ENCODE data around the gene ECT2. TPM values are rescaled to one million over a fixed set of nuclear protein-coding genes. Genes with fewer than 3 reads are reported as not detected.

Gene ECT2
- total and polyA plus RNA-seq, 2 of the 8 experiments (the other 6 are each of a cell fraction or from before 2014, with no cell fraction given) = 19.5 to 88.7 TPM

DNA sequence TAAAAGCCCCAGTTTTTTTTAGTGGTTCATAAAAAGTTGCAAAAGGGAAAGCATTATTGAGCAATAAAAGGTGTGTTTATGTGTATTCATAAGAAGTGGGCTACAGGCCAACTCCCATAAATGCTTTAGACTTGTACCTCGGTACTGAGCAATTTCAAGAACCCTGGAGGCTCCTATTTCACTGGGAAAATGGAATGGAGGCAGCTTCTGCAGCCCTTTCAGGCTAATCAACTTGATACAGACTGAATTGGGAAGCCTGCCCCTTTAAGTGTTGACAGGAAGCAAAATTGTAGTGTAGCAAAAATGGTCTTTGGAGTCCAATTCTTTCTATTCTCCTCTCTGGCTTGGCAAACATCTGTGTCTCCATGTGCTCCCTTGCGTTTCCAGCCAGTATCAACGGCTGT, 118.8 kb downstream of the ECT2 start (continued):
- TF ChIP-seq HDAC2 (IDR thresholded peaks at IDR 0.05; ENCODE audit: borderline replicate concordance in 1 of 2, low read depth in 2 of 2, low read length in 2 of 2) = no peak
- no peak for TF ChIP-seq CHD2 (IDR thresholded peaks at IDR 0.05; ENCODE audit: low read length)
- no peak for TF ChIP-seq SAP30 (IDR thresholded peaks at IDR 0.05; ENCODE audit: insufficient read depth, insufficient replicate concordance, low read length)
- TF ChIP-seq CREB1 (IDR thresholded peaks at IDR 0.05) = no peak
- no peak for TF ChIP-seq SP1 (IDR thresholded peaks at IDR 0.05; ENCODE audit: low read depth, low read length)
- no peak for TF ChIP-seq CHD1 (IDR thresholded peaks at IDR 0.05; ENCODE audit: low read depth, low read length)
- TF ChIP-seq KDM4A (IDR thresholded peaks at IDR 0.05; ENCODE audit: low read depth, low read length, severe bottlenecking) = no peak
- no peak for TF ChIP-seq BRCA1 (IDR thresholded peaks at IDR 0.05; ENCODE audit: low read depth, low read length)
